Neural progenitor cell (in vitro differentiated cells): ENCODE results near the gene HCFC1.

Experiments used
- EZH2 ChIP-seq: fragments of 200-600 bp; sonication (generic); IDR thresholded peaks from 2 replicates; pipeline ENCODE4 v1.6.1; 2017; ENCODE audit warnings: antibody characterized with exemption, mild to moderate bottlenecking, moderate library complexity
- EZH2phosphoT487 ChIP-seq: fragments of 200-600 bp; sonication (generic); IDR thresholded peaks from 2 replicates; pipeline ENCODE4 v1.6.1; 2017; ENCODE audit warnings: antibody characterized with exemption
- TF ChIP-seq, protein P1 (sequence below): fragments of 200-600 bp; sonication (generic); IDR thresholded peaks from 2 replicates; pipeline ENCODE4 v1.5.1; 2017; ENCODE audit warnings: antibody characterized with exemption, mild to moderate bottlenecking

- TF ChIP-seq, protein P1, sequence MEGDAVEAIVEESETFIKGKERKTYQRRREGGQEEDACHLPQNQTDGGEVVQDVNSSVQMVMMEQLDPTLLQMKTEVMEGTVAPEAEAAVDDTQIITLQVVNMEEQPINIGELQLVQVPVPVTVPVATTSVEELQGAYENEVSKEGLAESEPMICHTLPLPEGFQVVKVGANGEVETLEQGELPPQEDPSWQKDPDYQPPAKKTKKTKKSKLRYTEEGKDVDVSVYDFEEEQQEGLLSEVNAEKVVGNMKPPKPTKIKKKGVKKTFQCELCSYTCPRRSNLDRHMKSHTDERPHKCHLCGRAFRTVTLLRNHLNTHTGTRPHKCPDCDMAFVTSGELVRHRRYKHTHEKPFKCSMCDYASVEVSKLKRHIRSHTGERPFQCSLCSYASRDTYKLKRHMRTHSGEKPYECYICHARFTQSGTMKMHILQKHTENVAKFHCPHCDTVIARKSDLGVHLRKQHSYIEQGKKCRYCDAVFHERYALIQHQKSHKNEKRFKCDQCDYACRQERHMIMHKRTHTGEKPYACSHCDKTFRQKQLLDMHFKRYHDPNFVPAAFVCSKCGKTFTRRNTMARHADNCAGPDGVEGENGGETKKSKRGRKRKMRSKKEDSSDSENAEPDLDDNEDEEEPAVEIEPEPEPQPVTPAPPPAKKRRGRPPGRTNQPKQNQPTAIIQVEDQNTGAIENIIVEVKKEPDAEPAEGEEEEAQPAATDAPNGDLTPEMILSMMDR: no peak
- TF ChIP-seq EZH2 (no peak), EZH2phosphoT487 (no peak)
These were observed 50.5 kb downstream of the HCFC1 start for GRCh38 chrX:153921070-153921469.
